ENCODE results near the gene GNG12. TPM values are rescaled to one million over a fixed set of nuclear protein-coding genes. Genes with fewer than 3 reads are reported as not detected.
A peak's percentile ranks its signal among the peaks of the same experiment; 100 is the strongest.

Gene GNG12
- total RNA-seq, 6 experiments from 2014 or later: 172 to 229 (median 198) TPM

GRCh38 chr1:67830928-67831830 is 2.1 kb downstream of the GNG12 start:
- Mint-ChIP-seq H3K4me1 (ENCODE audit: low read depth) (peaks cover 51% of the 10 kb centered on the region), H3K27me3 (ENCODE audit: insufficient read depth) (peaks cover 3% of the 10 kb centered on the region; the same call in 1 of the 2 replicates), H3K4me3 (peak overlapping the region; percentile 96), H3K9me3 (no peaks in the 10 kb centered on the region), H3K36me3 (ENCODE audit: low read depth) (peaks cover 12% of the 10 kb centered on the region; the same call in 1 of the 2 replicates), H3K27ac (peak overlapping the region; percentile 99)
- no peak for DNase-seq
- TF ChIP-seq, protein P1, sequence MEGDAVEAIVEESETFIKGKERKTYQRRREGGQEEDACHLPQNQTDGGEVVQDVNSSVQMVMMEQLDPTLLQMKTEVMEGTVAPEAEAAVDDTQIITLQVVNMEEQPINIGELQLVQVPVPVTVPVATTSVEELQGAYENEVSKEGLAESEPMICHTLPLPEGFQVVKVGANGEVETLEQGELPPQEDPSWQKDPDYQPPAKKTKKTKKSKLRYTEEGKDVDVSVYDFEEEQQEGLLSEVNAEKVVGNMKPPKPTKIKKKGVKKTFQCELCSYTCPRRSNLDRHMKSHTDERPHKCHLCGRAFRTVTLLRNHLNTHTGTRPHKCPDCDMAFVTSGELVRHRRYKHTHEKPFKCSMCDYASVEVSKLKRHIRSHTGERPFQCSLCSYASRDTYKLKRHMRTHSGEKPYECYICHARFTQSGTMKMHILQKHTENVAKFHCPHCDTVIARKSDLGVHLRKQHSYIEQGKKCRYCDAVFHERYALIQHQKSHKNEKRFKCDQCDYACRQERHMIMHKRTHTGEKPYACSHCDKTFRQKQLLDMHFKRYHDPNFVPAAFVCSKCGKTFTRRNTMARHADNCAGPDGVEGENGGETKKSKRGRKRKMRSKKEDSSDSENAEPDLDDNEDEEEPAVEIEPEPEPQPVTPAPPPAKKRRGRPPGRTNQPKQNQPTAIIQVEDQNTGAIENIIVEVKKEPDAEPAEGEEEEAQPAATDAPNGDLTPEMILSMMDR (IDR thresholded peaks at IDR 0.05): no peak

DNA sequence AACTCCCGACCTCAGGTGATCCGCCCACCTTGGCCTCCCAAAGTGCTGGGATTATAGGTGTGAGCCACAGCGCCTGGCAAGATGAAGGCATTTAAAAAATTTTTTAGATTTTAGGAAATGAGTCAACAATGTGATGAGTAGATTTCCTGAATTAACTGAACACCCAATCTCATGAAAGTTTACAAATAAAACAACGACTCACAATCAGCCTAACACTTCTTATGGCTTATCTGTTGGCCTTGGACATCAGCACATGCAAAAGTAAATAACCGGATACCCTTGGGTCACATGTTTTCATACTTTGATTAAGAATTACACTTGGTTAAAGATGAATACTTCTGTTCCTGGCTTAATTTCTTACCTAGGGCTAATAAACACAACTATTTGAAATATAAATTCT is 3.0 kb downstream of the GNG12 start:
- Mint-ChIP-seq H3K9me3 (no peaks in the 10 kb centered on the region), H3K4me1 (ENCODE audit: low read depth) (peaks cover 54% of the 10 kb centered on the region), H3K27ac (no peak overlapping the region), H3K36me3 (ENCODE audit: low read depth) (peaks cover 12% of the 10 kb centered on the region; the same call in 1 of the 2 replicates), H3K27me3 (ENCODE audit: insufficient read depth) (peaks cover 3% of the 10 kb centered on the region; the same call in 1 of the 2 replicates), H3K4me3 (peak overlapping the region; percentile 96; the same call in 1 of the 2 replicates)
- peak; percentile 23 for DNase-seq
- TF ChIP-seq, protein P1 (IDR thresholded peaks at IDR 0.05): no peak

GRCh38 chr1:67827688-67828087 is 5.6 kb downstream of the GNG12 start:
- Mint-ChIP-seq H3K36me3 (ENCODE audit: low read depth) (peaks cover 21% of the 10 kb centered on the region), H3K4me3 (no peak overlapping the region), H3K4me1 (ENCODE audit: low read depth) (peaks cover 60% of the 10 kb centered on the region), H3K27me3 (ENCODE audit: insufficient read depth) (peaks cover 3% of the 10 kb centered on the region), H3K27ac (peak overlapping the region; percentile 15; the same call in 1 of the 2 replicates), H3K9me3 (no peaks in the 10 kb centered on the region)
- no peak for DNase-seq
- TF ChIP-seq, protein P1 (IDR thresholded peaks at IDR 0.05): no peak

GRCh38 chr1:67825591-67825990 is 7.7 kb downstream of the GNG12 start:
- no peaks in the 10 kb centered on the region; the same call in 1 of the 2 replicates for H3K27me3 Mint-ChIP-seq (ENCODE audit: insufficient read depth)
- TF ChIP-seq, protein P1 (IDR thresholded peaks at IDR 0.05): no peak
- no peaks in the 10 kb centered on the region for H3K9me3 Mint-ChIP-seq
- H3K4me3 Mint-ChIP-seq: no peak overlapping the region
- no peak for DNase-seq
- peaks cover 47% of the 10 kb centered on the region for H3K4me1 Mint-ChIP-seq (ENCODE audit: low read depth)
- no peak overlapping the region for H3K27ac Mint-ChIP-seq
- peaks cover 21% of the 10 kb centered on the region for H3K36me3 Mint-ChIP-seq (ENCODE audit: low read depth)

GRCh38 chr1:67824766-67825165 is 8.5 kb downstream of the GNG12 start:
- Mint-ChIP-seq H3K4me3 (no peak overlapping the region), H3K4me1 (ENCODE audit: low read depth) (peaks cover 44% of the 10 kb centered on the region), H3K9me3 (no peaks in the 10 kb centered on the region), H3K27ac (no peak overlapping the region), H3K27me3 (ENCODE audit: insufficient read depth) (no peaks in the 10 kb centered on the region; the same call in 1 of the 2 replicates), H3K36me3 (ENCODE audit: low read depth) (peaks cover 21% of the 10 kb centered on the region)
- no peak for DNase-seq
- TF ChIP-seq, protein P1 (IDR thresholded peaks at IDR 0.05): no peak
